Stimulated activated naive CD8-positive, alpha-beta T cell treated with anti-CD3 and anti-CD28 coated beads, Interleukin-15, amount 100 ng/mL, for 72 hours (primary cell): ENCODE results near the gene RAB3GAP2.
"Not testable (repeated sequence)": the region's sequence is repeated elsewhere in the genome, so short reads cannot be mapped to it uniquely, and the experiment has no call there.

Experiments used
- ATAC-seq: fragments of 150-1000 bp; cut with Tn5 transposase; 2 replicates; pipeline ENCODE4 v1.10.0; 2021; ENCODE audit warnings: mild to moderate bottlenecking, moderate library complexity
- DNase-seq, 2 donors: peaks; one replicate each; pipeline ENCODE4 v3.0.0; 2021 to 2022
- H3K27ac Mint-ChIP-seq, 2 donors: one replicate each; pipeline ENCODE4 v1.8.0; 2022; ENCODE audit warnings: mild to moderate bottlenecking in 2 of 2, mixed read lengths in 2 of 2, moderate library complexity in 2 of 2
- H3K27me3 Mint-ChIP-seq: one replicate; pipeline ENCODE4 v1.8.0; 2022; ENCODE audit warnings: mixed read lengths
- H3K4me1 Mint-ChIP-seq: one replicate; pipeline ENCODE4 v1.8.0; 2022; ENCODE audit warnings: mild to moderate bottlenecking, mixed read lengths
- H3K4me3 Mint-ChIP-seq, 2 donors: one replicate each; pipeline ENCODE4 v1.8.0; 2022; ENCODE audit warnings: mild to moderate bottlenecking in 2 of 2, mixed read lengths in 2 of 2, moderate library complexity in 1 of 2
- H3K9me3 Mint-ChIP-seq, 2 donors: one replicate each; pipeline ENCODE4 v1.8.0; 2022; ENCODE audit warnings: mixed read lengths in 2 of 2

Gene RAB3GAP2

DNA sequence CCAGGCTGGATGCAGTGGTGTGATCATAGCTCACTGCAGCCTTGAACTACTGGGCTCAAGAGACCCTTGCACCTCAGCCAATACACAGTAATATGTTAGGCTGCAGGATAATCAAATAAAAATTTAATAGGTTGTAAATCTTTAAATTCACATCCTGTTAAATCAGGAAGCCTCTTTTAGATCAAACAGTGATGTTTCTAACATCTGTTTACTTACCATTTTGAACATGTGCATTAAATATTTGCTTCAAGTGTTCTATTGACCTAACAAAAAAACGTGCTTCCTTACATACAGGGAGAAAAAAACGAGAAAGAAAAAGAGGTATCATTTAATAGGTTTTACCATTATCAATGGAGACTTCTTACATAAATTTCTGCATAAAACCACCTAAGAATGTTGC lies 107.7 kb downstream of the RAB3GAP2 start:
- no peak for DNase-seq
- Mint-ChIP-seq H3K4me1 (no peaks in the 10 kb centered on the region), H3K27ac (no peak overlapping the region), H3K27me3 (no peaks in the 10 kb centered on the region), H3K9me3 (no peaks in the 10 kb centered on the region), H3K4me3 (no peak overlapping the region)
- no peak for ATAC-seq

DNA sequence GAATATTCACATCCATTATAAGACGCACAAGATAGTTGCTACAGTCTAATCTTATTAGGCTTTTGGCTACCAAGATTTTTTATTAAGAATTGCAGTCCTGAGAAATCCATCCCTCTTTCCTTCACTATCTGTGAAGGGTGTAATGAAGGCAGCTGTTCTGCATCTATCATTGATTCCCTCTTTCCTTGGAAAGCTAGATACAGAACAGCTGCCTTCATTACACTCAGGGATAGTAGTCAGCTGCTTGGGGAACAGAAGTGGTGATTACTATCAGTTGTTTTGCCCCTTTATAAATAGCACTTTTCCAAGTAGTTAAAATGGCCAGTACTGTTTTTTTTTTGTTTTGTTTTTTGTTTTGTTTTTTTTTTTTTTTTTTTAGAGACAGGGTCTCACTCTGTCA lies 108.1 kb downstream of the RAB3GAP2 start:
- DNase-seq, result no peak
- Mint-ChIP-seq H3K4me3 (no peak overlapping the region), H3K27ac (no peak overlapping the region), H3K9me3 (no peaks in the 10 kb centered on the region), H3K4me1 (no peaks in the 10 kb centered on the region), H3K27me3 (no peaks in the 10 kb centered on the region)
- no peak for ATAC-seq

DNA sequence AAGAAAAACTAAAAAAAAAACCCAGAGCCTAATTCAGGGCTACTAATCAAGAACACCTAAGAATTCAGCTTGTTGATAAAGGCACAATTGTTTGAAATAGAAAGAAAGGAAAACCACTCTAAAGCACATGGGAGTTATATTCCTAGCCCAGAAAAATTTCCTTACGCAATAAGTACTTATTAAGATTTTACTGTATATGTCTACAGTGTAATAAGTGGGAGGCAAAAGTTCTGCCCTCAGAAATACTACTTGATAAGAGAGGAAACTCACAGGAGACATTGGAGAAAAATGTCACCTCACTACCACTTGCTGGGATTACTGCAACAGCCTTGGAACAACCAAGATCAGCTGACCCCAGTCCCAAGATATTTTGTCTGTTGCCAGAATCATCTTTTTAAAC lies 112.2 kb downstream of the RAB3GAP2 start:
- DNase-seq, result no peak
- no peak overlapping the region for H3K27ac Mint-ChIP-seq

DNA sequence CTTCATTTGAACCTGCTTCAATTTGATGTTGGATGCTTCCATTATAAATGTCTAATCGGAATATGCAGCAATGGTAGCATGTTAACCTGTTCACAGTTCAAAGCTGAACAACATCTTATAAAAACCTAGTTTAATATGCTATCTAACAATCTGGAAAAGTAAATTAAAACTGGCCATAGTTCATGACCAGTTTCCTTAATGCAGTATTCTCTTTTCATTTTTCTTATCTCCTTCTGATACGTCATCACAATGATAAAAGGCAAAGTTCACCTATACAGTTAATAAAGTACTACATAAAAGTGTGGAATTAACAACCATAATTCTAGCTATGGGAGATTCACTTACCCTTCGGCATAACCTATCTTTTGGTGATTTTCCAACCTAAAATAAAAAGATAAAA lies 113.2 kb downstream of the RAB3GAP2 start:
- Mint-ChIP-seq H3K4me1 (no peaks in the 10 kb centered on the region), H3K4me3 (no peak overlapping the region), H3K27me3 (no peaks in the 10 kb centered on the region), H3K27ac (no peak overlapping the region), H3K9me3 (no peaks in the 10 kb centered on the region)
- ATAC-seq (no peak), DNase-seq (no peak)

More for the DNA sequence above, 112.2 kb downstream of the RAB3GAP2 start:
- Mint-ChIP-seq H3K4me1 (no peaks in the 10 kb centered on the region), H3K9me3 (no peaks in the 10 kb centered on the region), H3K4me3 (no peak overlapping the region), H3K27me3 (no peaks in the 10 kb centered on the region)
- ATAC-seq, result no peak

DNA sequence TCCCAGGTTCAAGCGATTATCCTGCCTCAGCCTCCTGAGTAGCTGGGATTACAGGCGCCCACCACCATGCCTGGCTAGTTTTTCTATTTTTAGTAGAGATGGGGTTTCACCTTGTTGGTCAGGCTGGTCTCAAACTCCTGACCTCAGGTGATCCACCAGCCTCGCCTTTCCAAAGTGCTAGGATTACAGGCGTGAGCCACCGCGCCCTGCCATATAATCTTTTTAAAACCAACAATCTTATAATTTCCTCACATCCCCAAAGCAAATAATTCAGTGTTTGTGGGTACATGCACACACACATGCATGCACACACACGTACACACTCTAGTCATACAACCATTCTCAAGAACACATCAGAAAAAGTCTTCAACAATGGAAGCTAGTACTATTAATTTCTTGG lies 113.7 kb downstream of the RAB3GAP2 start:
- H3K9me3 Mint-ChIP-seq, ATAC-seq, H3K4me1 Mint-ChIP-seq, H3K27me3 Mint-ChIP-seq, H3K4me3 Mint-ChIP-seq, DNase-seq: not testable (repeated sequence)
- H3K27ac Mint-ChIP-seq, result peak overlapping the region in 1 of 2 donors; percentile 82

DNA sequence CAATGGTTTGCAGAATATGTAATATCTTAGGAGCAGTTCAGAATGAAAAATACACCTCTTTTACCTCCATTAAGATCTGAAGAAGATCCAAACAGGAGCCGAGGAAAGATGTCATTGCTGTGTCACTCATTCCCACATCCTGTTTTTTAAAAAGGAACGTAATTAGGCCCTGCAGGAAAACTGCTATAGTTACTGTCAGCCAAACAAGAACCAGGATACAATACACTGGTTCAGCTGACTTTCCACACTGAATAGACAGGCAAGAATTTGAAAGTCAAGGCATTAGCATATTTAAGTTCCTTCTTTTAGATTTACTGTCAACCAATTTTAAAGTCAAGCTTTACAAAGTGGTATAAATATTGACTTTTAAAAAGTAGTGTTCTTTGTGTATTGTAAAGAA lies 114.5 kb downstream of the RAB3GAP2 start:
- no peak for ATAC-seq
- H3K4me3 Mint-ChIP-seq, result no peak overlapping the region
- H3K27me3 Mint-ChIP-seq, result no peaks in the 10 kb centered on the region
- DNase-seq, result no peak
- H3K27ac Mint-ChIP-seq, result no peak overlapping the region
- H3K4me1 Mint-ChIP-seq, result no peaks in the 10 kb centered on the region
- no peaks in the 10 kb centered on the region for H3K9me3 Mint-ChIP-seq

DNA sequence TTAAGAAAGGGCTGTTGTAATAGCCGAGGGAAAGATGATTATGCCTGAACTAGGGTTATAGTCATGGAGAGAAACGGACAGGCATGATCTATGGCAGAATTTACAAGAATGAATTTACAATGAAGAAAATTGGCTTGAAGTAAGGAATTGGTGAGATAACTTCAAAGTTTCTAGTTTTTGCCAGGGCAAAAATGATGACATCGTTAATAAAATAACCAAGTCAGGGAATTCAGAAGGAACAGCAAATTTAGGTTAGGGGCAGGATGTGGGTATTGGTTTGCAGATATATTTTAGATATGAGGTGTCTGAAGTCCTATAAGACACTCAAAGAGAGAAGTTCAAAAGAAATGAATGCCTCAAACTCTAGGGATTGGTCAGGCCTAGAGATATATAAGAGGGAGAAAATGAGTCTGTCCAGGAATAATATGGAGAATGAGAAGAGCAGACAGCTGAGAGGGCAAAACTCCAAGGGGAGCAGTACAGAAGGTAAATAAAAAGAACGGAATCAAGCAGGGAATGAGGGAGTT lies 115.6 kb downstream of the RAB3GAP2 start:
- Mint-ChIP-seq H3K27me3 (no peaks in the 10 kb centered on the region), H3K4me3 (no peak overlapping the region), H3K27ac (peak overlapping the region in 1 of 2 donors; percentile 52), H3K9me3 (no peaks in the 10 kb centered on the region), H3K4me1 (no peaks in the 10 kb centered on the region)
- no peak for DNase-seq
- no peak for ATAC-seq

DNA sequence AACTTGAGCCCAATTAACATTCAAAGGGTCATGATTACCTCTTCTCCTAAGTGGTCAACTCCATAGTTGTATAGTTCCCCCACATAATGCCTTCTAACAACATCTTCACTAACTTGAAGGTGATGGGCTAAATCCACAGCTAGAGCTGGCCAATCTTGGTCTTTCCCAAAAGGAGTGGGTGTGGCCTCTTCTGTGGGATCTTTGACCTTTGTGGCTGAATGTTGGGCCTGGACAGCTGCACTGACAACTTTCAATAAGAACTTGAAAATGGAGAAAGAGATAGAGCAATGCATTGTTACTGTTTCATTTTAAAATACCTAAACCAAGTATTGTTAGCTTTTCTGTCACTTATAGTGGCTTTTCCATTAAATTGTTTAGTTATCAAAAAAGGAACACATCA lies 119.1 kb downstream of the RAB3GAP2 start:
- ATAC-seq, result no peak
- no peaks in the 10 kb centered on the region for H3K4me1 Mint-ChIP-seq
- no peak overlapping the region for H3K4me3 Mint-ChIP-seq
- no peaks in the 10 kb centered on the region for H3K9me3 Mint-ChIP-seq
- no peak for DNase-seq
- H3K27ac Mint-ChIP-seq, result peak overlapping the region in 1 of 2 donors; percentile 71
- no peaks in the 10 kb centered on the region for H3K27me3 Mint-ChIP-seq

DNA sequence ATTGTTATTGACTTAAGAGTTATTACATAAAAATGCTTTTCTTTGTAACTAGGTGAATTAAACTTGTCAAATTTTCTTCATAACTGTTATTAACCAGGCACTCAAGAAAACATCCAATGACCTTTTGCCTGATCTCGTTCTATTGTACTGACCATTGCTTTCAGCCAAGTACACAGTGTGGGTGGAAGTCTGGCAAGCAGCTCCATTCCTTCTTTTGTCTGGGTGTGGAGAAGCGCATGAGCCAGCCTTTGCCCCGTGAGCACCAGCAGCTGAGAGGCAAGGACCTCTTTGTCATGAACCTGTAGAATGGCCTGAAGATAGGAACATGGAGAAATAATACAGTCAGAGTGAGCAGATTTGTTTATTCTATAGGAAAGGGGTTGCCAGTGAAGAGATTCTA lies 120.8 kb downstream of the RAB3GAP2 start:
- H3K9me3 Mint-ChIP-seq, result no peaks in the 10 kb centered on the region
- H3K4me1 Mint-ChIP-seq, result no peaks in the 10 kb centered on the region
- no peaks in the 10 kb centered on the region for H3K27me3 Mint-ChIP-seq
- no peak overlapping the region for H3K27ac Mint-ChIP-seq
- ATAC-seq (no peak), DNase-seq (no peak)
- peak overlapping the region in 1 of 2 donors; percentile 33 for H3K4me3 Mint-ChIP-seq

DNA sequence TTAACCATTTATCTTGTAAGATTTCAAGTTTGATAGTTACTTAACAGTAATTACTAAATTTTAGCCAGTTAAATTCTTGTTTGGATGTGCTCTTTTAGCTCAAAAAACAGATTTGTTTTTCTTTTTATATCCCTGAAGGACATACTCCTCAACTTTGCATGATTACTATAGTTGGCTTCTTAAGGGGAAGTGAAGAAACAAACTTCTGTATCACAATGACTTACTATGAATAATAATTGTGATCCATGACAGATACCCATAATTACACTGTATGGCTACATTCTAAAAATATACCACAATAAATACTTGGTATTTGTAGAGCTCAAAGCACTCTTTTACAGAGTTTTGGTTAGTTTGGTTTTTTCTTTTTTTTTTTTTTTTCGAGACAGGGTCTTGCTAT lies 122.5 kb downstream of the RAB3GAP2 start:
- Mint-ChIP-seq H3K4me1 (no peaks in the 10 kb centered on the region), H3K27ac (no peak overlapping the region), H3K27me3 (no peaks in the 10 kb centered on the region), H3K4me3 (no peak overlapping the region), H3K9me3 (no peaks in the 10 kb centered on the region)
- ATAC-seq (no peak), DNase-seq (no peak)

DNA sequence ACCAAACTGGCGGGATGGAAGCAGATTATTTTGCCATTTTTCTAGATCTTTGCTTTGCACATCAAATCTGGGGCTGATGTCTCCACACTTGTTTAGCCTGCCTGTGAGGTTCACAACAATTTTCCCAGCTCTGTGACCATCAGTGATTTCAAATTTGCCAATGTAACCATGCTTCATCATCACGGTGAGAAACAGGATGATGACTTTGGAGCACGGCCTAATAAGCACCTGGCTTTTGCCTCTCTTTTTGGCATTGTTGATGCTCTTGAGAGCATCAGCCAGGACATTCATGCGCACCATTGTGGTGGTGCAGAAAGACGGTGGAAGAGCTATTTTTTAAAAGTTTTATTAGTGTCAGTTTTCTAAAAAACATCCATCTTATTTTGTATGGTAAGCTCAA lies 128.2 kb downstream of the RAB3GAP2 start:
- Mint-ChIP-seq H3K4me3 (no peak overlapping the region), H3K9me3 (no peaks in the 10 kb centered on the region), H3K4me1 (no peaks in the 10 kb centered on the region), H3K27me3 (no peaks in the 10 kb centered on the region), H3K27ac (no peak overlapping the region)
- ATAC-seq (no peak), DNase-seq (no peak)

DNA sequence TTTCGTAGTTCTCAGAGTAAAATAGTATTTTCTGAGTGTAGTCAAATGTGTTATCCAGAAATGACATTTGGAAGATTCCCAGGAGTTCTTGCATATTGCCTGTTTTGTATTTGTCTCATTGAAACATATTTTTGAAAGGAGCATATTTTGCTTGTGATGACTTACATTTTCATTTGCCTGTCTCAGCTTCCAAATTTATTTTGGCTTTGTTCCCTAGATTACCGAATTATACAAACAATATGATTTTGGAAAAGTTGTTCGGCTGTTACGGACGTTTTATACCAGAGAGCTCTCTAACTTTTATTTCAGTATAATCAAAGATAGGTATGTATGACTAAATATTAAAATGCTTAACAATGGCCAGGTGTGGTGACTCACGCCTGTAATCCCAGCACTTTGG lies 132.3 kb downstream of the RAB3GAP2 start:
- no peaks in the 10 kb centered on the region for H3K27me3 Mint-ChIP-seq

DNA sequence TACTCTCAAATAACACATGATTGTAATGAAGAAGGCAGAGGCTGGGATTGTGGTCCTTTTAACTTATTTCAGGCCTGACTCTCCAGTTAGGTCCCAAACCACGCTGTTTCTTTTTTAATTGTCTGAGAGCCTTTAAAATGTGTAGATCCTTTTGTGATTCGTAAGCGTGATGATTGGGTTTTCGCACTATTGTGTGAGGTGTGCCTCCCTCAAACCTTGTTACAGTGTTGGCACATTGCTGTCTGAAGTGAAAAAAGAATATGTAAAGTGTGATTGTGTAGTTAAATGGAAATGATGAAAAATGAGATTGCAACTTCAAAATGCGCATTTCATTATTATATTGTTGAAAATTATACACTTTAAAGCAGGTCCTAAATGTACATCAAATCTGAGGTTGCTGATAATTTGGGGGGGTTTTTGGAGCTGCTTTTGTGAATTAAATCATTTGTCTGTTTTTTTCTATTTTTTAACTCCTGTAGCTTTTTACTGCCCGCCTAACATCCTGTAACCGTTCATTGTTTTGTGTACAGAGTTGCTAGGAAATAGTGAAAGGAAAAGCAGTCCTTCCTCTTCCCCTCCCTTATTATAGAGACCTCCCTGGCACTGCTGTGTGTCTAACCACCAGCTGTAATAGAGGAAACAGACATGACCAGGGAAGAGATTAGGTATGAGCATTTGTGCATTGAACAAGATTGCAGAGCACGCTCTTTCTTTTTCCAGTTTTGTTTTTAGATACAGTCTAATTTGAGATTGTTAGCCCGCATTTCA lies 135.1 kb downstream of the RAB3GAP2 start:
- Mint-ChIP-seq H3K9me3 (no peaks in the 10 kb centered on the region), H3K27ac (peak overlapping the region in 1 of 2 donors; percentile 77), H3K4me1 (peaks cover 5% of the 10 kb centered on the region), H3K27me3 (no peaks in the 10 kb centered on the region), H3K4me3 (no peak overlapping the region)
- DNase-seq, result no peak
- ATAC-seq, result no peak

More for the DNA sequence above, 132.3 kb downstream of the RAB3GAP2 start:
- ATAC-seq, result no peak
- no peak overlapping the region for H3K27ac Mint-ChIP-seq
- no peaks in the 10 kb centered on the region for H3K9me3 Mint-ChIP-seq
- H3K4me1 Mint-ChIP-seq, result peaks cover 5% of the 10 kb centered on the region
- no peak overlapping the region for H3K4me3 Mint-ChIP-seq
- DNase-seq, result no peak

DNA sequence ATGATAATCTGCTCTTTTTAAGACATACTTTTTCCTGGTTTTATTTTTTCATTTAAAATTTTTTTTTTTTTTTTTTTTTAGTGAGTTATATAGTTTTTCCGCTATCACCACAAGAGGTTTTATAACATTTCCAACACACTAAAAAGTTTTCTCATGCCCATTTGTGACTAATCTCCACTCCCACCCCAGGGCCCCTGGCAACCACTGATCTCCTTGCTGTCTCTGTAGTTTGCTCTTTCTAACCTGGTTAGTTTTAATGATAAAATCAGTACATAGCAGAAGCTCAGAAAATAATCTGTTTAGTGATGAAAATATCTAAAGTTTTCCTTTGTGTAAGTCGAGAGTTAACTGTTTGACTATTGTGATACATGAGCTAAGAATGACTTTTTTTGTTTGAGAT lies 136.5 kb downstream of the RAB3GAP2 start:
- no peaks in the 10 kb centered on the region for H3K9me3 Mint-ChIP-seq
- DNase-seq (no peak), ATAC-seq (no peak)
- H3K4me1 Mint-ChIP-seq, result peaks cover 5% of the 10 kb centered on the region
- H3K27ac Mint-ChIP-seq, result no peak overlapping the region
- no peak overlapping the region for H3K4me3 Mint-ChIP-seq
- no peaks in the 10 kb centered on the region for H3K27me3 Mint-ChIP-seq

DNA sequence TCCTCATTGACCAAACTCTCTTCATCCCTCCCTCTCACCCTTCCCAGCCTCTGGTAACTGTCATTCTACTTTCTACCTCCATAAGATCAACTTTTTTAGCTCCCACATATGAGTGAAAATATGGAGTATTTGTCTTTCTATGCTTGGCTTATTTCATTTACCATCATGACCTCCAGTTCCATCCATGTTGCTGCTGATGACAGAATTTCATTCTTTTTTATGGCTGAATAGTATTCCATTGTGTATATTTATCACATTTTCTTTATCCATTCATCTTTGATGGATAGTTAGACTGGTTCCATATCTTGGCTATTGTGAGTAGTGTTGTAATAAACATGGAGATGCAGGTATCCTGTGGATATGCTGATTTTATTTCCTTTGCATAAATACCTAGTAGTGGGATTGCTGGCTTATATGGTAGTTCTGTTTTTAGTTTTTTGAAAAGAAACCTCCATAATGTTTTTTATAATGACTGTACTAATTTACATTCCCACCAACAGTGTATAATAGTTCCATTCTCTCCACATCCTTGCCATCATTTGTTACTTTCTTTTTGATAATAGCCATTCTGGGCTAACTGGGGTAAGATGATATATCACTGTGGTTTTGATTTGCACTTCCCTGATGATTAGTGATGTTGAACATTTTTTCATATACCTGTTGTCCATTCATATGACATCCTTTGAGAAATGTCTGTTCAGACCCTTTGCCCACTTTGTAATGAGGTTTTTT lies 142.6 kb downstream of the RAB3GAP2 start:
- H3K27ac Mint-ChIP-seq, result no peak overlapping the region
- DNase-seq, result no peak
- no peaks in the 10 kb centered on the region for H3K27me3 Mint-ChIP-seq
- H3K4me3 Mint-ChIP-seq, result no peak overlapping the region
- peak; percentile 46 for ATAC-seq
- peaks cover 0 to 4% of the 10 kb centered on the region in 2 donors for H3K9me3 Mint-ChIP-seq
- H3K4me1 Mint-ChIP-seq, result peaks cover 12% of the 10 kb centered on the region

DNA sequence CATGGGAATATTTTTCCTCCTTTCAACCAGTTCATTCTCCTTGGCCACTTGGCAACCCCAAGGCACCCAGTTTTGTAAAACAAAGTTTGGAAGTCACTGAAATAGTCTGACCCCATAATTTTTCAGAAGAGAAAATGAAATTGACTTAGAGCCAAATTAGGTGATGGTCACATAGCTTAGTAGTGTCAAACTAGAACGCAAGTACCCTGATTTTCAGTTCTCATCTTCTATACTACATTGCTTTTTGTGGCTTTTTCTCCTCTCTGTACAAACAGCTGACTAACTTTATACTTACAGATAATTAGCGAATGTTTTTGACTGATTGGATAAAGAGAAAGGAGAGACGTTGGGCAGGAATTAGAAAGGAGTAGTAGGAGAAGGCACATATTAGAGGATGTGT lies 145.2 kb downstream of the RAB3GAP2 start:
- no peak for ATAC-seq
- H3K27me3 Mint-ChIP-seq, result no peaks in the 10 kb centered on the region
- H3K4me3 Mint-ChIP-seq, result no peak overlapping the region
- peaks cover 23% of the 10 kb centered on the region for H3K4me1 Mint-ChIP-seq
- H3K9me3 Mint-ChIP-seq, result peaks cover 0 to 4% of the 10 kb centered on the region in 2 donors
- DNase-seq, result no peak
- peak overlapping the region in 1 of 2 donors; percentile 21 for H3K27ac Mint-ChIP-seq
